ENCODE results near the gene TRAPPC3.
"Not testable (repeated sequence)": the region's sequence is repeated elsewhere in the genome, so short reads cannot be mapped to it uniquely, and the experiment has no call there.

TRAPPC3 gene

DNA sequence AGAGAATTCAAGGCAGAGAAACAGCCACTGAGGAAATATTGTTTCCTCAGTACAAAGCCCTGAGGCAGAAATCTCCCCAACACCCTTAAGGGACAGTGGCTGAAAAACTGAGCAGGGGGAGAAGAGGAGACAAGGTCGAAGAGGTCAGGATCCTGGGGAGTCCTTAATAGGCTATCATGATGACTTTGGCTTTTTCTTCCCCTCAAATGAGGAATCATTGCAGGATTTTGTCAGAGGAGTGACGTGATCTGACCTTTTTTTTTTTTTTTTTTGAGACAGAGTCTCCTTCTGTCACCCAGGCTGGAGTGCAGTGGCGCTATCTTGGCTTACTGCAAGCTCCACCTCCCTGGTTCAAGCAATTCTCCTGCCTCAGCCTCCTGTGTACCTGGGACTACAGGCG is 16.9 kb upstream of the TRAPPC3 start:
- DNase-seq, result no peak

DNA sequence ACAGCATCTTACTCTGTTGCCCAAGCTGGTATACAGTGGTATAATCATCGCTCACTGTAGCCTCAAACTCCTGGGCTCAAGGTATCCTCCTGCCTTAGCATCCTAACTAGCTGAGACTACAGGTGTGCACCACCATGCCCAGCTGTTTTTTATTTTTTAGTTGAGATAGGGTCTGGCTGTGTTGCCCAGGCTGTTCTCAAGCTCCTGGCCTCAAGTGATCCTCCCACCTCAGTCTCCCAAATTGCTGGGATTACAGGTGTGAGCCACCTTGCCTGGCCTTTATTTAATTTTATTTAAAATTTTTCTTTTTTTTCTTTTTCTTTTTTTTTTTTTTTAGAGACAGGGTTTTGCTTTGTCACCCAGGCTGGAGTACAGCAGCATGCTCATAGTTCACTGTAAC is 15.9 kb upstream of the TRAPPC3 start:
- DNase-seq, result no peak

DNA sequence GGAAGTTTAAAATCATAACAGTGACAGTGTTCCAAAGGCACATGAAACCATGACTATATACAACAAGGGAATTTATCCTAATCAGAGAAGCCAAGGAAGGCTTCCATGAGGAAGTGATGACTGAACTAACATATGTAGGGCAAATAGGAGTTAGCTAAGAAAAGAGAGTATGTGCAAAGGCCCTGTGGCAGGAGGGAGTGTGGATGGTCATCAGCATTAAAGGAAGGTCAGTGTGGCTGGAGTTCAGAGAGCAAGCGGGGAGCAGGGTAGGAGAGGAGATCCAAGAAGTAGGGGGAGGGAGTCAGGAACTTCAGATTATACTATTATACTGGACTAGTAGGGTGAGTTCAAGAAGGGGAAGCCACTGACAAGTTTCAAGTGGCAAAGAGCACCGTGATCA is 15.1 kb upstream of the TRAPPC3 start:
- no peak for DNase-seq

DNA sequence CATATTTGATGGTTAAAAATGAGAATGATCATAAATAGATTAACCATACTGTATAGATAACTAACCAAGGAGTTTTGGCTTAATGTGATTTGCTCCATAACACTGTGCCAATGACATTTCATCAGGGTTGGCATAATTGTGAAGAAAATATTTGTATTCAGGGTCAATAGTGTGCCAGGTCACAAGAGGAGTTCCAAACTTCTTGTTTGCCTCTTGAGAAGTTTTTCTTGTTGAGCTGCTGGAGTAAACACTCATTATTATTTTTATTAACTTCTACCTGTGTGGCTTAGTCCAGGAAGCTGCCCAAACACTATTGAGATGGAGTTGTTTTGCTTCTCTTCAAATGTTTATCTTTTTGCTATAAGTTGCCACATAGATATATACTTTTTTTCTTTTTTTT is 14.1 kb upstream of the TRAPPC3 start:
- no peak for DNase-seq

DNA sequence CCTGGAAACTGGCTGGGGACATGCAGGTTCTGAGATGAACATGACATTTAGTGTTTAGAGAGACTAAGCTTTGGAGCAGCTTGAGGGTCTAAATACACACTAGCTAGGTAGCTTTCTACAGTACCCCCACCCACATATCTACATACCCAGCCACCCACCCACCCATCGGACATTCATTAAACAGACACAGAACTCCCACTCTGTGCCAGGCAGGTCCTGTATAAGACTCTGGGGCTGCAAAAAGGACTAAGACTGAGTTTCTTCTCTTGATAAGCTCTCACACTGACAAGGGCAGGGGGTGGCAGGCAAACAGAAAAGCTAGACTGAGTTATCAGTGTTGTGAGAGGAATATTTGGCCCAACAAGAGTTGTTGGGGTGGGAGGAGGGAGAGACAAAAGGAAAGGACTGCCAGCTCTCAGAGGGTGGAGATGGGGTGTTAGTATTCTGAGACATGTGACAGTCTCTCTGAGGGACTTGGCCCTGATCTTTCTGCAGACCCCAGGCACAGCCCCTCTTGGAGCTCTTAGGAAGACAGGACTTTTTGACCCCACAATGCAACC is 13.5 kb upstream of the TRAPPC3 start:
- DNase-seq, result no peak

DNA sequence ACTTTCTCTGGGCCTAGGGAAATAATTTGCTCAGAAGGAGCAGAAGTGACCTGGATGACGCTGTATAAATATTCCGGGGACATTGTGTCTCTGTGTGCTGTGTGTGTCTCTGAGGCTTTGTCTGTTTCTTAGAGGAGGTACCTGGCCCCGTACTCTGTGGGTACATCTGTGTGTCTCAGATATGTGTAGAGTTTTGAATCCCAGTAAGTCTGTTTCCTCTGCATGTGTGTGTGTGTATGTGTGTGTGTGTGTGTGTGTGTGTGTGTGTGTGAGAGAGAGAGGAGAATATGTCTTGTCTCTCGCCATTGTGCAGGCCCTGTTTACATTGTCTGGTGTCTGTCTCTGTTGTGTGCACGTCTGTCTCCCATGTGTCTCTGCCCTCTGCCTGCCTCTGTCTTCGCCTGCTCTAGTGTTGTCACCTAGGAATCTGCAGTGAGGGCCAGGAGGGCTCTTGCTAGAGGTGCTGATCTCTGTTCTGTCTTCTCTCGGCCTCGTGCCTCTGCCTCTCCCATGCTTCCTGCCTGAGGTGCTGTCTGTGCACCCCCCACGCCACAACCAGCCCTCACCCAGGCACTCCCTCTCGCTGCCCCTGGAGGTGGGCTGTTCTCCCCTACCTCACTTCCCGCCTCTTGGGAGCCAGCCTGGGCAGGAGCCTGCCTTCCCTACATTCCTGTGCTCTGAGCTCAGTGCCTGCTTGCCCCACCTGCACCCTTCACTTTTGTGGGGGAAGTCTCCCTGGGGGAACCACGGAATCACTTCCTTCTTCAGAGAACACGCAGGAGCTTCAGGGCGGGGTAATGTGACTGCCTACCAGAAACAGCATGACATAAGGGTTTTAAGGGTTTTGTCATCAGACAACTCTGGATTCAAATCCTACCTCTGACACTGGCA is 12.6 kb upstream of the TRAPPC3 start:
- peak; percentile 37 for DNase-seq

DNA sequence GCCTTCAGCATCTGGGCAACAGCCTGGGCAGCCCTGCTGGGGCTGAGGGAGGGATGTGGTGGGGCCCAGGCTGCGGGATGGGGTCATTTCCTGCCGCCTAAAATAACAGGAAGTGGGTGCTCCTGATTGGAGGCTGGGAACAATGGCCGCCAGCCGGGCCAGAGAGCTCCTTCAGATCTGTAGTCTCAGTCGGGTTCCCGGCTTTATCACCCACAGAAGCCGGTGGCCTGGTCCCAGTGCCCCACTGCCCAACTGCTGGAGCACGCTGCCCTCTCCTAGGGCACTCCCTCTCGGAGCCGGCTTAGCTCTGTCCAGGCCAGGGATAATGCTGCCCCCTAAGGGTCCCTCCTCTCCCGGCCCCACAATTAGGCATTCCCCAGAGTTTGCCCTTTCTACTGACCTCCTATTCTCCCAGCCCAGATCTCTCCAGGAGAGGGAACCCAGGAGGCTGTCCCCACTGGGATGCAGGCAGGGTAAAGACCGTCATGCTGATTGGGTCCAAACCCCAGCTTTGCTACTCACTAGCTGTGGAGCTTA is 11.7 kb upstream of the TRAPPC3 start:
- peak; percentile 38 for DNase-seq

DNA sequence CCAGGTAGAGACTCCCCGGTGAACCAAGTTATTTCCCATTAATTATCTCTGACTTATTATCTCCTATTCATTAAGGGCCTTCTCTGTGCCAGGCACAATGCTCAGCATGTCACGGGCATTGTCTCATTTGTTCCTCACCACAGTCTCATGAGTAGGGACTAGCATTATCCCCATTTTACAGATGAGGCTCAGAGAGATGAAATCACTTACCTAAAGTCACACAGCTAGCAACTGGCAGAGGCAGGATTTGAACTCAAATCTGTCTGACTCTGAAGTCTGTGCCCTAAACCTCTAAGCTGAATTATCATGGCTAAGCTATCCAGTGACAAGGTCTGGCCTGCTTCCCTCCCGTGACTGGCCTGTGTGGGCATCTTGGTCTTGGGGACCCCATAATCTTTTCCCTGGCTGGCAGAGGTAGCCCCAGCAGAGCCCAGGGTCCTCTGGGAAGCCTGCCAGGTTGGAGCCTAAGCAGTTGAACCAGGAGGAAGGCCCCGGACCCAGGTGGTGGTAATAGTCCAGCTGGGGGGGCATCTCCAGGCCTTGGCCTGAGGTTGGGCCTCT is 11.2 kb upstream of the TRAPPC3 start:
- DNase-seq, result no peak

DNA sequence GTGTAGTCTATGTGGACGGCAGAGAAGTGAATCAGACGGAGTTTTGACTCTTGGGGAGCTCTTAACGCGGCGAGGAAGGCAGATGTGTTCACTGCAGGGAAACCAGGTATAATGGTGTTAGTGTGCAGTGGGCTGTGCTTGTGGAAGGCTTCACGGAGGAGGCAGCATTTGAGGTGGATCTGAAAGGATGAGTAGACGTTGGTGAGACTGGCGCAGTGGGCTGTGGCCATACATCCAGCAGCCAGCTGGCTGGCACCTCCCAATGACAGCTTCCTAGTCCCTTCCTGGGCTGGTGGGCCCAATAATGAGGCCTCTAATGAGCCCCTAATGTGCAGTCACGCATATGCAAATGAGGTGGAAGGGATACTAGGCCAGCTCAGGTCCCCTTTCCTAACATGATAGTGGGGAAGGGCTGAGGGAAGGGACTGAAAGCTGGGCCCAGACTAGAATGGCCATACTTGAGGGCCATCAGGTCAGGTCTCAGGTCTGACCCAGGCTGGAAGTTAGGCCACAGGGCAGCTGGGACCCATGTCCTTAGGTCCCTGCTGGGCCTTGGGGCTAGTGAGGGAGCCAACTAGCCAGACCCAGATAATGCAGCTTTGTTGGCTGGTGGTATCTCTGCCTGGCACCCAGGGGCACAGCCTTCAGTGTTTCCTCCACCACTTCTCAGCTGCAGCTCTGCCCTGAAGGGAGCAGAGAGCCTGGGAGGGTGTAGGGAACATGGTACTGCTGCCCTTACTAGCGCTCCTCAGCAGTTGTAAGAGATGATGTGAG is 10.5 kb upstream of the TRAPPC3 start:
- DNase-seq, result no peak

DNA sequence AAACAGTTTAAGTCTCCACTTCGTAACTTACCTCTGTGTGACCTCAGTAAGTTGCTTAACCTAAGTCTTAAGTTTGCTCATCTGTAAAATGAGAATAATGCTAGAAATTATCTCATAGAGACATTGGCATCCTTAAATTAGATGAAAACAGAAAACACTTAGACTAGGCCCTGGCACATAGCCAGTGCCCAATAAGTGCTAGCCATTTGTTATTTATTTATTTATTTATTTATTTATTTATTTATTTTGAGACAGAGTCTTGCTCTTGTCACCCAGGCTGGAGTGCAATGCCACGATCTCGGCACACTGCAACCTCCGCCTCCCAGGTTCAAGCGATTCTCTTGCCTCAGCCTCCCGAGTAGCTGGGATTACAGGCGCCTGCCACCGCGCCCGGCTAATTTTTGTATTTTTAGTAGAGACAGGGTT is 9.6 kb upstream of the TRAPPC3 start:
- DNase-seq, result not testable (repeated sequence)

DNA sequence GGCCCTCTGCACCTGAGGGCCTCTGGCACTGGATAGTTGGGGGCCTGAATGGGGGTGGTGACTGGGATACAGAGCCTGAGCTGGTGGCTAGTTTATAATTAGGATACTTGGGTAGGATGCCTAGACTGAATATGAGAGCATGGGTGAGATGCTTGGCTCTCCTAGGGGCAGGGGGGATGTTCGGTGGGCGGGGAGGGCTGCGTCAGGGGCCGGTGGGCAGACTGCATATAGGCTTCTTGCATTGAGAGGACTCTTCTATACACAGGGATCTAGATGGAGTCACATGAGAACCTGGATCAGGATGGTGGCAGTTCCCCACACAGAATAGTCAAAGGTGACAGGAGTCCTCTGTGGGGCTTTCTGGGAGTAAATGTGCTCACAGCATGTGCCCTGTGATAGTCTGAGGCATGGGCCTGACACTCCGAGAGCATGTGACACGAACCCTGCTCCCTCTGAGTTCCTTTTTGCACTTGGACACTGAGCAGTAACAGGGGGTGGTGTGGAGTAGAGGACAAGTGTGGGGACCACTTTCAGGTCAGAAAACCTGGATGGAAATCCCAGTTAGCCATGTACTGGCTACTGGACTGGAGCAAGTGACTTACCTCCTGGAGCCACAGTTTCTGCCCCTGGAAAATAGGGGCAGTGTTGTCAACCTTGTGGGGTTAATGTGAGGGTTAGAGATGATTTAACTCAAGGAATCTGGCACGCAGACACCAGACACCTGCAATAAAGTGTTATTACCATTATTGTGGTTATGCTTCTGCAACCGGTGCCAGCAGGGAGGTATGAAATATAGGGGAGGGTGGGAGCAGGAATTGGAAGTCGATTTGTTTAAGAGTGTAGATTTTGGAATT is 8.9 kb upstream of the TRAPPC3 start:
- DNase-seq, result no peak

DNA sequence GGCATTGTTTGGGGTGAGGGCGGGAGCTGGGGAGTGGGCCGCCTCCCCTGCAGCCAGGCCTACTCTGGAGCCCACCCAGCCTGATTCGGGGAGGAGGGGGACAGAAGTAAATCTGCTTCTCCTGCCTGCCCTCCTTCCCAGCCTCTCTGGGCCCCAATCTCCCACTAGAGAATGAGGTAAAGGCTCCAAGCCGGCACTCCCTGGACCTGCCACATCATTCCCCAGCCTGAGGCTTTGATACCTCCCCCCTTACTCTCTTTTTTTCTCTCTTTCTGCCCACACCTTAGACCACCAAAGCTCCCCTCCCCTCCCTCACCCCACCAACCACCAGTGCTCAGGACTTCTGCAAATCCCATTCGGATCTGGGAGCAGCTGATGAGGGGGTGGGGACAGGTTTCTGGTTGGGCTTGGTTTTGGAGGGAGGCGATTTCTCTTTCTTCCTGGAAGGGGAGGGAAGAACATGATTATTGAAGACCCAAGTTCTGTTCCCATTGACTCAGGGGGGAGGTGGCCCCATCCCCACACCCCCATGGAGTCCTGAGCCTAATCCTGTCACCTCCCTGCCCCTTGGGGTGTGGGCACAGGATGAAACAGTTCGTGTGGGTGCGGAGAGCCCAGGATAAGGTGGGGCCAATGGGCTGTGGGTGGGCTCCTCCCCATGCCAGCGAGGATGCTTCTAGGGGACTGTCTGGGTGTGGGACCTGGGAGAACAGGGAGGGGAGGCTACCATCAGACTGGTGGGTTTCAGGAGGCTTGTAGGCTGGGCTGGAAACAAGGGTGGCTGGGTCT is 8.0 kb upstream of the TRAPPC3 start:
- no peak for DNase-seq

DNA sequence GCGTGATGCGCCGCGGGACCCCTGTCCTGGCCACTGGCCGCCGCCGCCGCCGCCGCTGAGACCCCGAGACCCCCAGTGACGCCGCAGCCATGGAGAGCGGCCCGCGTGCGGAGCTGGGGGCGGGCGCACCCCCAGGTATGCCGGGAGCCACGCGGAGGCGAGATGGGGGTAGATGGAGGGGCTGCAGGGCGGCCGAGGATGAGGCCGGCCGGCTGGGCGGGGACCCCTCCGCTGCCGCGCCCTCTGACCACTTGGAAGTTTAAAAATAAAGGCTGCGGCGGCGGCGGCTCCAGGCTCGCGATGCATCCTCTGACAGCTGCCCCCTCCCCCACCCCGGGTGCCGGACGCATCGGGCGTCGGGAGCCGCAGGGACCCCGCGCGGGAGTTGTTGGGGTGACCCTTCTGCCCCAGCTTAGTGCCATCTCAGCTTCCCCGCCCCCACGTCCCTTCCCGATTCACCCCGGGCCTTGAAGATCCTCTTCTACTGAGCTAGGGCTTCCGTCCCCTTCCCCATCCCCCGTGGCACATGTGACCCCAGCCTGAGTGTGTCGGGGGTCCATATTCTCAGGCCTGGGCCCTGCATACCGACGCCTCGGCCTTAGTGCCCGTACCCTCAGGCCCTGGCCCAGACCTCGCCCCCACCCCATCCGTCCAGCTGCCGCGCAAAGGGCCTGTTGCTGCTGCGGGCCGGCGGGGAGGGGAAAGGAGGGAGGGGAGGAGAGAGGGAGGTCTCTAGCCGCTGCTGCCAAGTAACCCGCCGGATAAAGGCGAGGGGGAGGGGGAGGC is 7.2 kb upstream of the TRAPPC3 start:
- DNase-seq, result peak; percentile 53

DNA sequence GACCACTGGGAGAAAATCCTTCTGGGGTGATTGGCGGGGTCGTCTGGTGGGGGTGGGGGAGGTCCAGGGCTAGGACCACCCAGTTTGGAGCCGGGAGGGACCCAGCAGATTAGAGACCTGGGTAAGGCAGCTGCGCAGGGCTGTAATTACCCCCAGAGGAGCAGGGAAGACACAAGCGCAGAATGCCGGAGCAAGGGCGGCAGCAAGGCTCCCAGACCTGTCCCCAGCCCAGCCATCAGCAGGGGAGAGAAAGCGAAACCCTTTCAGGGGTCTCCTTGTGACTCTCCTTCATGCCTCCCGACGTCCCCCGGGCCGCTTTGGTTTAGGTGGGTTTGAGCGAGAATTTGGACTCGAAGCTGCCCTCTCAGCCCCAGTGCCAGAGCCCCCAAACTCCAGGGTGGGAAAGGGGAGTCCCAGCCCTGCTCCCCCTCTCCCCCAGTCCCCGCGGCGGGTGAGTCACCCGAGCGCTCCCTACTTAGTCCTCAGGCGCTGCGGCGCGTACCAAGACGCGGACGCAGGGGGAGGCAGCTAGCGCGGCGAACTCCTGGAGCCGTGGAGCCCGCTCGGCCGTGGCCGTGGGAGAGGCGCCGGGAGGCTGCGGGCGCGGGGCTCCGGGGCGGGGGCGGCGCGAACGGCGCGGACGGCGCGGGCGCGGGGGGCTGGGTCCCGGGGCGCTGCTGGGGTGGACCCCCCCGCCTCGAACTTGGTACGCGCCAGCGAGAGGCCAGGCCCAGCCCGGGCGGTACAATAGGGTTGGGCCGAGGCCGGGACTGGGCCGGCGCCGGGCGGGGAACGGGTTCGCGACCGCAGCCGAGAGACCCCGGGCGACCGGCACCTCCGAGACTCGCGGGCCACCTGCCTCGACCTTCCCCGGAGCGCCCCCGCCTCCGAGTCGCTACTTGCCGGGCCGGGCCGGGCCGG is 6.4 kb upstream of the TRAPPC3 start, which contains the start of gene MAP7D1:
Gene MAP7D1, plus strand, starts transcription at position 753 of the 921 bp plus-strand sequence. CDS start 258 bp downstream, outside the sequence.
- DNase-seq, result peak; percentile 83

DNA sequence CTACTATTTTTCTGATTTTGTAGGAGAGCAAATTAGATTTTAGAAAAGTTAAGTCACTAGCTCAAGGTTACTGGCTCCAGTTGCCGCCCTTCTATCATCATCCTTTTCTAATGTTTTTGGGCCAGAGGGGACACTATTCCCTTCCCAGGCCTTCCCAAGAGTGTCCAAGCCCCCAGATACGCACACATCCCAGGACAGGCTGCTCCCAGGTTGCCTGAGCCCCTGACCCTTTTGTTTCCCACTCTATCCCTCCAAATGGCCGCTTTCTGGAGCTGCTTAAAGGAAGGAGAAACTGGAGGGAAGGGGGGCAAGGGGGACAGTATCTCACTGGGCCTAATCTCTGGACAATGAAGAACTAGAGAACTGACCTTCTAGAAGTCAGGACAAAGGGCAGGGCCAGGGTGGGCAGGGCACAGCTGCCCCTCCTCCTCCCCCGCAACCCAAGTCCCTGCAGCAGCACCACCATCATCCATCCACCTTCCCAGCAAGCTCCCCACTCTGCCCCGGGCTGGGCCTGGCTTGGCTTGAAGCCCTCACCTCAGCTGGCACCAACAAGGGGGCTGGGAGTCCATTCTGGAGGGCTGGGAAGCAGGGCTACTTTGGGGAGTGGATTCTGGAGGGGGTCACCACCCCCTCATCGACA is 5.6 kb upstream of the TRAPPC3 start:
- DNase-seq, result no peak

DNA sequence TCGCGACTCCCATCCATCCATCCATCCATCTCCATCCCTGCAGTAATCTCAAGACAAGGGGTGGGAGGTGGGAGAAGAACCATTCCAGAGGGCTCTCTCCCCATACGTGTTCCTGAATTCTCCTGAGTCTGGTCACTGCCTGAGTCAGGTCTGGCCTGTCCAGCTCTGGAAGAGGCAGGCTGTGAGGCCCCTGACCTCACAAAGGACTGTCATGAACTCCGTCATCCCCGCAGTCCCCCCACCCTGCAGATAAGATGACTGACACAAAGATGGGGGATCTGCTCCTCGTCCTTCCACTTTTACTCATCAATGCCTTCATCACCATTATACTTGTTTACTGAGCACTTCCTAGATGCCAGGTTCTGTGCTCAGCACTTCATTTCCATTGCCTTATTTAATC is 5.0 kb upstream of the TRAPPC3 start:
- DNase-seq, result no peak

DNA sequence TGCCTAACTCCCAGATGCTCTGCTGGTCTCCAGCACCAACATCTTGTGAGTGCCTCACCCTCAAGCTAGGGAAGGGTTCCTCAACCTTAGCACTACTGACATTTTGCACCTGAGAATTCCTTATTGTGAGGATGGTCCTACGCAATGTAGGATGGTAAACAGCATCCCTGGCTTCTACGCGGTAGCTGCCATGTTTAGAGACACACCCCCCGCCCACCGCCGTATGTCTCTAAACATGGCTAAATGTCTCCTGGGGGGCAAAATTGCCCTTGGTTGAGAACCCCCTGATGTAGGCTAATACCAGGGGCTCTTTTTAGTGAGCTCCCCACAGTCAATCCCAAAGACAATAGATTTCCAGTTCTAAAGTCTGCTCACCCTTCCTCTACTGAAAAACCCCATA is 4.2 kb upstream of the TRAPPC3 start:
- no peak for DNase-seq

DNA sequence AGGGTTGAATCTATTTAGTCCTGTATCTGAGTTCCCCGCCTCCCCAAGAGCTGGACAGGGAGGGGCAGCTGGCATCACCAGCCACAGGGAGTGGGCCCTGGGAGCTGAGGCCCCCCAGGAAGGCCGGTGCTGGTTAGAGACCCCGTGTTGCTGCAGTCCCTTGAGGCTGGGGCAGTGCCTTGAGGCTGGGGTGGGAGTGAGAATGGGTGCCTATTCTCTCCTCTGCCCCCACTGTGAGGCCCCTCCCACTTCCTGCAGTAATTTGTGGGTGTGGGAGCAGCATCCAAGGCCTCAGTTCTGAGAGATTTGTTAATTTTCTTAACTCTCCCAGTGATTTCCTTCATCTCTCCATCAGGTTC is 2.5 kb upstream of the TRAPPC3 start:
- DNase-seq, result peak; percentile 49
